HL-60/S4 (cell line): Measurements from ENCODE around the gene CDPF1.
"Not testable (repeated sequence)": the region's sequence is repeated elsewhere in the genome, so short reads cannot be mapped to it uniquely, and the experiment has no call there.

Source experiments
- in situ Hi-C: fragments of 300-500 bp; cut with MboI; formaldehyde crosslinking; loops from 2 replicates; pipeline ENCODE4 v1.14.3; 2022; ENCODE audit warnings: low sequenced_read_pairs

The CDPF1 gene

GRCh38 chr22:46281866-46282678 lies 32.0 kb upstream of the CDPF1 start:
- in situ Hi-C loops = no loop called here

GRCh38 chr22:46280999-46281623 lies 31.0 kb upstream of the CDPF1 start:
- in situ Hi-C loops = no loop called here

GRCh38 chr22:46280063-46280817 lies 30.1 kb upstream of the CDPF1 start:
- in situ Hi-C loops = no loop called here

- in situ Hi-C loops = no loop called here
Measured at GRCh38 chr22:46278656-46279645, 28.9 kb upstream of the CDPF1 start.

GRCh38 chr22:46276563-46276962 lies 26.5 kb upstream of the CDPF1 start:
- in situ Hi-C loops = no loop called here

- in situ Hi-C loops = no loop called here
Measured at GRCh38 chr22:46275455-46276122, 25.5 kb upstream of the CDPF1 start.

GRCh38 chr22:46274381-46274780 lies 24.3 kb upstream of the CDPF1 start:
- in situ Hi-C loops = no loop called here

- in situ Hi-C loops = no loop called here
Measured at GRCh38 chr22:46273432-46274148, 23.5 kb upstream of the CDPF1 start.

GRCh38 chr22:46272762-46273431 lies 22.8 kb upstream of the CDPF1 start:
- in situ Hi-C loops = no loop called here

GRCh38 chr22:46272196-46272595 lies 22.1 kb upstream of the CDPF1 start:
- in situ Hi-C loops = no loop called here

GRCh38 chr22:46269564-46269963 lies 19.5 kb upstream of the CDPF1 start:
- in situ Hi-C loops = no loop called here

GRCh38 chr22:46267431-46268279 lies 17.6 kb upstream of the CDPF1 start, which contains the start of gene TTC38:
Gene TTC38 (plus strand): TSS chr22:46268008. CDS start chr22:46268040, 32 bp downstream.
- in situ Hi-C loops = no loop called here

- in situ Hi-C loops = not testable (repeated sequence)
Measured at GRCh38 chr22:46265627-46266026, 15.5 kb upstream of the CDPF1 start.

GRCh38 chr22:46264520-46264919 lies 14.4 kb upstream of the CDPF1 start:
- in situ Hi-C loops = not testable (repeated sequence)

- in situ Hi-C loops = no loop called here
Measured at GRCh38 chr22:46263216-46263590, 13.1 kb upstream of the CDPF1 start, which contains the start of gene PKDREJ. Gene PKDREJ (minus strand): TSS chr22:46263343. CDS start chr22:46263322, 21 bp downstream.

- in situ Hi-C loops = no loop called here
Measured at GRCh38 chr22:46262449-46263215, 12.5 kb upstream of the CDPF1 start.

GRCh38 chr22:46260038-46260437 lies 9.9 kb upstream of the CDPF1 start:
- in situ Hi-C loops = no loop called here
